Activated CD4-positive, alpha-beta memory T cell treated with anti-CD3 and anti-CD28 coated beads for 36 hours (primary cell): ENCODE data around the gene DUSP8. TPM values are rescaled to one million over a fixed set of nuclear protein-coding genes. Genes with fewer than 3 reads are reported as not detected.
"Not testable (repeated sequence)": the region's sequence is repeated elsewhere in the genome, so short reads cannot be mapped to it uniquely, and the experiment has no call there.

Source experiments
- CTCF ChIA-PET: fragments of 350-600 bp; sonication (Branson Sonifier 250); formaldehyde crosslinking; loops from one replicate; lab custom pipeline; 2021; ENCODE audit warnings: antibody characterized with exemption, inconsistent platforms; lab: Charles Lee
- POLR2A ChIA-PET: fragments of 350-600 bp; sonication (Branson Sonifier 250); formaldehyde crosslinking; loops from one replicate; lab custom pipeline; 2021; ENCODE audit warnings: antibody characterized with exemption; lab: Charles Lee
- DNase-seq: peaks from one replicate; pipeline ENCODE4 v3.0.0-alpha.2; 2020
- H3K27ac Mint-ChIP-seq: one replicate; pipeline ENCODE4 v1.8.0; 2021; ENCODE audit warnings: mixed read lengths
- H3K27me3 Mint-ChIP-seq: one replicate; pipeline ENCODE4 v1.8.0; 2021; ENCODE audit warnings: mixed read lengths
- H3K36me3 Mint-ChIP-seq: one replicate; pipeline ENCODE4 v1.8.0; 2021; ENCODE audit warnings: mixed read lengths
- H3K4me1 Mint-ChIP-seq: one replicate; pipeline ENCODE4 v1.8.0; 2021; ENCODE audit warnings: low read depth, mixed read lengths
- H3K4me3 Mint-ChIP-seq: one replicate; pipeline ENCODE4 v1.8.0; 2021; ENCODE audit warnings: mild to moderate bottlenecking, mixed read lengths
- H3K9me3 Mint-ChIP-seq: one replicate; pipeline ENCODE4 v1.8.0; 2021; ENCODE audit warnings: mixed read lengths
- intact Hi-C: fragments of 100-400 bp; cut with micrococcal nuclease; formaldehyde crosslinking; loops from one replicate; pipeline ENCODE4 v1.15.1; 2023
- total RNA-seq, 2 experiments: library from RNA; stranded (reverse); gene quantifications; one replicate each; pipeline ENCODE4 v1.2.3, GENCODE V29; 2021

Gene DUSP8
- total RNA-seq, 2 experiments from 2014 or later = 1.6 to 2.4 TPM

- intact Hi-C loops, H3K27me3 Mint-ChIP-seq, POLR2A ChIA-PET, H3K27ac Mint-ChIP-seq, H3K9me3 Mint-ChIP-seq, H3K4me1 Mint-ChIP-seq, H3K36me3 Mint-ChIP-seq, DNase-seq, H3K4me3 Mint-ChIP-seq: not testable (repeated sequence)
- CTCF ChIA-PET = interaction anchor here (1.5 kb wide), 1 partner anchor 36 kb away, joined by 5 read pairs; no protein-coding TSS in a partner anchor
These were observed 10.8 kb upstream of the DUSP8 start for GRCh38 chr11:1582909-1583308.

- ChIA-PET CTCF (interaction anchor here (1.1 to 1.5 kb wide), 2 partner anchors 13 to 35 kb away, joined by 5 read pairs; no protein-coding TSS in a partner anchor), POLR2A (interaction anchor here (0.6 kb wide), 1 partner anchor 12 kb away, joined by 3 read pairs; no protein-coding TSS in a partner anchor)
- Mint-ChIP-seq H3K27me3 (peaks cover 2% of the 10 kb centered on the region), H3K36me3 (peaks cover 4% of the 10 kb centered on the region), H3K4me3 (no peak overlapping the region), H3K27ac (no peak overlapping the region), H3K4me1 (peaks cover 7% of the 10 kb centered on the region), H3K9me3 (peaks cover 7% of the 10 kb centered on the region)
- intact Hi-C loops = no loop called here
- no peak for DNase-seq
These were observed 9.9 kb upstream of the DUSP8 start for GRCh38 chr11:1581976-1582375.

- POLR2A ChIA-PET = interaction anchor here (1.1 kb wide), 1 partner anchor 17 kb away, joined by 3 read pairs; no protein-coding TSS in a partner anchor
- Mint-ChIP-seq H3K4me3 (no peak overlapping the region), H3K27ac (no peak overlapping the region), H3K27me3 (peaks cover 2% of the 10 kb centered on the region), H3K9me3 (peaks cover 7% of the 10 kb centered on the region), H3K36me3 (peaks cover 4% of the 10 kb centered on the region), H3K4me1 (peaks cover 6% of the 10 kb centered on the region)
- CTCF ChIA-PET = interaction anchor here (0.9 to 6.0 kb wide), 4 partner anchors 19 to 61 kb away, joined by 3 to 42 read pairs (median 10); partner anchors contain the start of gene KRTAP5-2
- intact Hi-C loops = no loop called here
- no peak for DNase-seq
These were observed 4.8 kb upstream of the DUSP8 start for GRCh38 chr11:1576825-1577224.

- H3K4me3 Mint-ChIP-seq, H3K27me3 Mint-ChIP-seq, H3K36me3 Mint-ChIP-seq, H3K27ac Mint-ChIP-seq, DNase-seq, H3K4me1 Mint-ChIP-seq, H3K9me3 Mint-ChIP-seq: not testable (repeated sequence)
- CTCF ChIA-PET = interaction anchor here (0.7 to 9.1 kb wide), 8 partner anchors 20 to 641 kb away, joined by 3 to 113 read pairs (median 10); partner anchors contain the start of gene KRTAP5-2
- intact Hi-C loops = loop anchor here (2.0 kb wide), 1 partner anchor 187 kb away; the partner anchor contains the start of gene BRSK2
- POLR2A ChIA-PET = interaction anchor here (0.6 kb wide), 1 partner anchor 124 kb away, joined by 3 read pairs; no protein-coding TSS in a partner anchor
These were observed 3.7 kb upstream of the DUSP8 start for GRCh38 chr11:1575756-1576155.

- DNase-seq = no peak
- Mint-ChIP-seq H3K9me3 (peaks cover 7% of the 10 kb centered on the region), H3K4me3 (no peak overlapping the region), H3K4me1 (peaks cover 10% of the 10 kb centered on the region), H3K27ac (no peak overlapping the region), H3K36me3 (peaks cover 4% of the 10 kb centered on the region), H3K27me3 (peaks cover 2% of the 10 kb centered on the region)
- intact Hi-C loops = loop anchor here (1.0 to 5.0 kb wide), 6 partner anchors 29 to 373 kb away; partner anchors contain the start of gene BRSK2
- ChIA-PET POLR2A (interaction anchor here (0.6 to 1.2 kb wide), 2 partner anchors 15 to 647 kb away, joined by 3 to 4 read pairs; no protein-coding TSS in a partner anchor), CTCF (interaction anchor here (0.5 to 9.1 kb wide), 44 partner anchors 10 to 940 kb away, joined by 3 to 113 read pairs (median 4); partner anchors contain the start of genes KRTAP5-2, KRTAP5-3, LSP1 and TOLLIP)
These were observed 2.8 kb upstream of the DUSP8 start for GRCh38 chr11:1574933-1575242.

- H3K4me3 Mint-ChIP-seq = peak overlapping the region; percentile 39
These were observed 2.3 kb upstream of the DUSP8 start for GRCh38 chr11:1574238-1574932.

GRCh38 chr11:1573903-1574237 is 1.8 kb upstream of the DUSP8 start:
- Mint-ChIP-seq H3K27me3 (peaks cover 2% of the 10 kb centered on the region), H3K27ac (no peak overlapping the region), H3K4me1 (peaks cover 10% of the 10 kb centered on the region), H3K36me3 (peaks cover 4% of the 10 kb centered on the region), H3K4me3 (peak overlapping the region; percentile 42), H3K9me3 (peaks cover 7% of the 10 kb centered on the region)
- intact Hi-C loops = loop anchor here (1.0 to 5.0 kb wide), 7 partner anchors 28 to 372 kb away; partner anchors contain the start of gene BRSK2
- DNase-seq = peak; percentile 33
- POLR2A ChIA-PET = interaction anchor here (1.1 to 1.2 kb wide), 3 partner anchors 16 to 311 kb away, joined by 3 to 4 read pairs (median 4); no protein-coding TSS in a partner anchor
- CTCF ChIA-PET = interaction anchor here (0.9 to 9.1 kb wide), 14 partner anchors 15 to 370 kb away, joined by 3 to 113 read pairs (median 8); no protein-coding TSS in a partner anchor

More at GRCh38 chr11:1574238-1574932, 2.3 kb upstream of the DUSP8 start:
- DNase-seq = peak; percentile 67
- CTCF ChIA-PET = interaction anchor here (0.5 to 9.1 kb wide), 48 partner anchors 10 to 940 kb away, joined by 3 to 113 read pairs (median 4); partner anchors contain the start of genes KRTAP5-2, KRTAP5-3, LSP1 and TOLLIP
- Mint-ChIP-seq H3K9me3 (peaks cover 7% of the 10 kb centered on the region), H3K27me3 (peaks cover 2% of the 10 kb centered on the region), H3K4me1 (peaks cover 10% of the 10 kb centered on the region), H3K36me3 (peaks cover 4% of the 10 kb centered on the region), H3K27ac (no peak overlapping the region)
- POLR2A ChIA-PET = interaction anchor here (0.6 to 1.2 kb wide), 3 partner anchors 15 to 647 kb away, joined by 3 to 4 read pairs (median 4); no protein-coding TSS in a partner anchor
- intact Hi-C loops = loop anchor here (1.0 to 5.0 kb wide), 6 partner anchors 28 to 372 kb away; partner anchors contain the start of gene BRSK2

- peaks cover 2% of the 10 kb centered on the region for H3K27me3 Mint-ChIP-seq
- CTCF ChIA-PET = interaction anchor here (0.8 to 9.1 kb wide), 12 partner anchors 15 to 370 kb away, joined by 3 to 113 read pairs (median 5); no protein-coding TSS in a partner anchor
- H3K4me1 Mint-ChIP-seq = peaks cover 16% of the 10 kb centered on the region
- intact Hi-C loops = loop anchor here (2.0 to 5.0 kb wide), 3 partner anchors 36 to 371 kb away; no protein-coding TSS in a partner anchor
- peaks cover 3% of the 10 kb centered on the region for H3K9me3 Mint-ChIP-seq
- H3K27ac Mint-ChIP-seq = no peak overlapping the region
- H3K4me3 Mint-ChIP-seq = peak overlapping the region; percentile 42
- POLR2A ChIA-PET = interaction anchor here (1.1 to 1.2 kb wide), 2 partner anchors 27 to 311 kb away, joined by 3 to 4 read pairs; no protein-coding TSS in a partner anchor
- peak; percentile 53 for DNase-seq
- peaks cover 3% of the 10 kb centered on the region for H3K36me3 Mint-ChIP-seq
These were observed 1.2 kb upstream of the DUSP8 start for GRCh38 chr11:1573077-1573902.

GRCh38 chr11:1571760-1572196 is 293 bp downstream of the DUSP8 start:
- no peak for DNase-seq
- intact Hi-C loops = loop anchor here (2.0 to 5.0 kb wide), 3 partner anchors 34 to 369 kb away; no protein-coding TSS in a partner anchor
- ChIA-PET POLR2A (no interaction called here), CTCF (interaction anchor here (9.1 kb wide), 1 partner anchor 25 kb away, joined by 113 read pairs; no protein-coding TSS in a partner anchor)
- Mint-ChIP-seq H3K4me3 (no peak overlapping the region), H3K27me3 (peaks cover 2% of the 10 kb centered on the region), H3K27ac (no peak overlapping the region), H3K9me3 (no peaks in the 10 kb centered on the region), H3K36me3 (no peaks in the 10 kb centered on the region), H3K4me1 (peaks cover 16% of the 10 kb centered on the region)

GRCh38 chr11:1570896-1571759 is 943 bp downstream of the DUSP8 start:
- Mint-ChIP-seq H3K36me3 (no peaks in the 10 kb centered on the region), H3K27me3 (peaks cover 2% of the 10 kb centered on the region), H3K27ac (no peak overlapping the region), H3K9me3 (no peaks in the 10 kb centered on the region), H3K4me3 (peak overlapping the region; percentile 58), H3K4me1 (peaks cover 16% of the 10 kb centered on the region)
- DNase-seq = peak; percentile 33
- CTCF ChIA-PET = interaction anchor here (0.5 to 9.1 kb wide), 2 partner anchors 25 to 33 kb away, joined by 3 to 113 read pairs; no protein-coding TSS in a partner anchor
- intact Hi-C loops = loop anchor here (5.0 kb wide), 2 partner anchors 34 to 369 kb away; no protein-coding TSS in a partner anchor
- POLR2A ChIA-PET = no interaction called here
